Colon (tissue), 2 donors: ENCODE measurements around the gene CLDN18.

Source experiments
- FAIRE-seq: peaks from 2 replicates; lab custom pipeline; 2012; peaks lifted over from hg19 to GRCh38; lab: Jason Lieb, UNC
- donor health status: control.
- donor health status: control.

The CLDN18 gene

DNA sequence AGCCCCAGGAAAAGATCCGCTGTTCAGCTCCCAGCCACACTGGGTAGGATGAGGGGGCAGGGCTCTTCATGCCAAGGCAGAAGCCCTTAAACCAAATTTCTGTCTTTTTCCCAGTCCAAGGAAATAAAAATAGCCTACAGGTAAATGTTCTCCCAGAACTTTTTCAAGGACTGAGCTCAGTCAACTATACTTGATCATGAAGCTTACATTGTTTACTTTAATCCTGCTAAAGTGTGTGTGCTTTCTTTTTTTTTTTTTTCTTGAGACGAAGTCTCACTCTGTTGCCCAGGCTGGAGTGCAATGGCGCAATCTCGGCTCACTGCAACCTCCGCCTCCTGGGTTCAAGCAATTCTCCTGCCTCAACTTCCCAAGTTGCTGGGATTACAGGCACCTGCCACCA is 17.9 kb downstream of the CLDN18 start:
- no peak for FAIRE-seq

DNA sequence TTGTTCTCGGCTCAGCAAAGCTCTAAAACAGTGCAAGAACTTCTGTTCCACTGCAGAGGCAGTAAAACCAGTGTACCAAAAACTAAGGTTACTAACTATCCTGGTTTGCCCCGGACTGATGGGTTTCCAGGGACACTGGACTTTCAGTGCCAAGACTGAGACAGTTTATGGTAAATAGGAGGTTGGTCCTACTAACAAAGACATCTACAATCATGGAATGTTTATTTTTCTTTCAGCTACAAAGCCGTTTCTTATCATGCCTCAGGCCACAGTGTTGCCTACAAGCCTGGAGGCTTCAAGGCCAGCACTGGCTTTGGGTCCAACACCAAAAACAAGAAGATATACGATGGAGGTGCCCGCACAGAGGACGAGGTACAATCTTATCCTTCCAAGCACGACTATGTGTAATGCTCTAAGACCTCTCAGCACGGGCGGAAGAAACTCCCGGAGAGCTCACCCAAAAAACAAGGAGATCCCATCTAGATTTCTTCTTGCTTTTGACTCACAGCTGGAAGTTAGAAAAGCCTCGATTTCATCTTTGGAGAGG is 20.8 kb downstream of the CLDN18 start:
- no peak for FAIRE-seq

DNA sequence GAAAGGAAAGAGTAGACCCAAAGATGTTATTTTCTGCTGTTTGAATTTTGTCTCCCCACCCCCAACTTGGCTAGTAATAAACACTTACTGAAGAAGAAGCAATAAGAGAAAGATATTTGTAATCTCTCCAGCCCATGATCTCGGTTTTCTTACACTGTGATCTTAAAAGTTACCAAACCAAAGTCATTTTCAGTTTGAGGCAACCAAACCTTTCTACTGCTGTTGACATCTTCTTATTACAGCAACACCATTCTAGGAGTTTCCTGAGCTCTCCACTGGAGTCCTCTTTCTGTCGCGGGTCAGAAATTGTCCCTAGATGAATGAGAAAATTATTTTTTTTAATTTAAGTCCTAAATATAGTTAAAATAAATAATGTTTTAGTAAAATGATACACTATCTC is 21.6 kb downstream of the CLDN18 start:
- FAIRE-seq = no peak

DNA sequence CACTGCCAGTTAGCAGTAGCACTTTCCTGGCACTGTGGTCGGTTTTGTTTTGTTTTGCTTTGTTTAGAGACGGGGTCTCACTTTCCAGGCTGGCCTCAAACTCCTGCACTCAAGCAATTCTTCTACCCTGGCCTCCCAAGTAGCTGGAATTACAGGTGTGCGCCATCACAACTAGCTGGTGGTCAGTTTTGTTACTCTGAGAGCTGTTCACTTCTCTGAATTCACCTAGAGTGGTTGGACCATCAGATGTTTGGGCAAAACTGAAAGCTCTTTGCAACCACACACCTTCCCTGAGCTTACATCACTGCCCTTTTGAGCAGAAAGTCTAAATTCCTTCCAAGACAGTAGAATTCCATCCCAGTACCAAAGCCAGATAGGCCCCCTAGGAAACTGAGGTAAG is 22.6 kb downstream of the CLDN18 start:
- FAIRE-seq = no peak

DNA sequence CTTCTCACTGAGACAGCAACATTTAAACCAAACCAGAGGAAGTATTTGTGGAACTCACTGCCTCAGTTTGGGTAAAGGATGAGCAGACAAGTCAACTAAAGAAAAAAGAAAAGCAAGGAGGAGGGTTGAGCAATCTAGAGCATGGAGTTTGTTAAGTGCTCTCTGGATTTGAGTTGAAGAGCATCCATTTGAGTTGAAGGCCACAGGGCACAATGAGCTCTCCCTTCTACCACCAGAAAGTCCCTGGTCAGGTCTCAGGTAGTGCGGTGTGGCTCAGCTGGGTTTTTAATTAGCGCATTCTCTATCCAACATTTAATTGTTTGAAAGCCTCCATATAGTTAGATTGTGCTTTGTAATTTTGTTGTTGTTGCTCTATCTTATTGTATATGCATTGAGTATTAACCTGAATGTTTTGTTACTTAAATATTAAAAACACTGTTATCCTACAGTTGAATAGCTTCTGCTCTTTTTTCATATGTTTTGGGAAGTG is 23.3 kb downstream of the CLDN18 start:
- no peak for FAIRE-seq

DNA sequence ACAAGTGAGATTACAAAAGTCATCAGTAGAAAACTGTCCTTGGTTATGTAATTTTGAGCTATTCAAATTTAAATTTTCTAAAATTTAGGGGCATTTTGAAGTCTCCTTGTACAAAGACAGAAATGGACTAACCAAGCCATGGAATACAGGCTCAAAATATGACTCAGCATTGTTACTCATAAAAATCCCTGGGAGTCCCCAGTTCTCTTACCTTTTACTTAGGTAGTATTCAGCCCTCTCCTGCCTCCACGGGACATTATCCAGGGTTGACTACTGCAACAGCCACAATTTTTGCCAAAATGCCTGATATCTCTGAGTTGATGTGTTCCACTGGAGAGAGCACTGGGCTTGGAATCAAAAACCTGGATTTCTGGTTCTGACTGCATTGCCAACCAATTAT is 25.0 kb downstream of the CLDN18 start:
- no peak for FAIRE-seq

DNA sequence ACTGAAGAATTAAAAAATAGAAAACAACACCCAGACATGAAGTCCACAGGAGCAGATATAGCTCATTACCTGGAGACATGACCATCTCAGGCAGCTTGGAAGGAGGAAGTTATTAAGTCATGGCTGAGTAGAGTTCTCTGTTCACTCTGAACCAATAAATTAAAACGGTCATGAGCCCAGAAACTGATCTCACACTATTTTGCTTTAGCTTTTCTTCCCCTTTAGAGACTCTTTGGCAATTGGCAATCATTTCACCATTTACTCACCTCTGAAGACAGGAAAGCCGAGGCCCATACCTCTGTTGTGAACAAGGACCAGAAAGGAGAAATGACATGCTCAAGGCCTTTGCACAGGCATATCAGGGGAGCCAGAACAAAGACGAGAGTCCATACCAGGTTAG is 26.6 kb downstream of the CLDN18 start:
- FAIRE-seq = no peak

DNA sequence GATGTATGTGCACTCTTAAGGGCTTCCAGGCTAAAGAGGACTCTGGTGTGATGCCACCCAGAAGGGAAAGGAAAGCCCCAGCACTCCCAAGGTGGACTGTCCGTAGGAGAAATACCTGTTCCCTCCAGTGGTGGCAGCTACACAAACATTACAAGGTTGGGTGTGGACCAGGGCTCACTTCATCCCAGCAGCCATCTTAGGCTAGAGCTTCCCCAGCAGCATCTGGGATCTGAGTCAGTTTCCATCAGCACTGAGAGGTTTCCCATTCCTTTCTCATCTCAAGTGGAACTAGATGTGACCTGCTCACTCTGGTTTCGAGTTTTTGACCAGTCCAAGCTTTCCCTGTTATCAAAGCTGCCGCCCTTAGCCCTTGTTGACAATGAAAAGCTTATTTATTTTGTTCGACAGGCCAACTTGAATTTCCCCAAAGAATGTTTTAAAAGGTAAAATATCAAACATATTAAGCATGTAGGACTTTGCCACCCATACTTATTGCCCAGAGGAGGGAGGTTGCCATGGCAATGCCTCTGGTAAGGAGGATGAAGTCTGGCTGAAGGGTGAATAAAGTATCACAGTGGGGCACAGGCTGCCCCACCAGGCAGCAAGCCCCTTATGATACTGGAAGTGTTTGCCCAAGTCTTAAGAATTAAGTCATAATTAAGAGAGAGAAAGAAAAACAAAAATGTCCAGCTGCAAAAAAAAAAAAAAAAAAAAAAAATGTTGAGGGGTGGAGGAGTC is 28.9 kb downstream of the CLDN18 start:
- no peak for FAIRE-seq

DNA sequence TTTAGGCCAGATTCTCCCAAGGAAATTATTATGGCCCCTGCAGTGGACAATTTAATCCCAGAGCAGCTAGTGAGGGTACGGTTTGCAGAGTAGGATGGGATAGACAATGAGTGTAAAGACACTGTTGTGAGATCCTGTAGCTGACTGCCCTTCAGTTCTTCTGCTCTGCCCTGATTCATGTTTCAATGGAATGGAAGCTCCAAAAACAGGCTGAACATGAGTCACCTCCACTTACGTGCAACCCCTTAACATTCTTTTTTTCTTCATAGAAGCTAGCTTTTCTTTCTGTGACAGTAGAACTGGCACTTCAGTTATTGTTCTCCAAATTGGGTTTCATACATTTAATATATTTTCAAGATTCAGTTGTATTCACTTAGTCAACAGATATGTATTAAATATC is 32.1 kb downstream of the CLDN18 start:
- no peak for FAIRE-seq

DNA sequence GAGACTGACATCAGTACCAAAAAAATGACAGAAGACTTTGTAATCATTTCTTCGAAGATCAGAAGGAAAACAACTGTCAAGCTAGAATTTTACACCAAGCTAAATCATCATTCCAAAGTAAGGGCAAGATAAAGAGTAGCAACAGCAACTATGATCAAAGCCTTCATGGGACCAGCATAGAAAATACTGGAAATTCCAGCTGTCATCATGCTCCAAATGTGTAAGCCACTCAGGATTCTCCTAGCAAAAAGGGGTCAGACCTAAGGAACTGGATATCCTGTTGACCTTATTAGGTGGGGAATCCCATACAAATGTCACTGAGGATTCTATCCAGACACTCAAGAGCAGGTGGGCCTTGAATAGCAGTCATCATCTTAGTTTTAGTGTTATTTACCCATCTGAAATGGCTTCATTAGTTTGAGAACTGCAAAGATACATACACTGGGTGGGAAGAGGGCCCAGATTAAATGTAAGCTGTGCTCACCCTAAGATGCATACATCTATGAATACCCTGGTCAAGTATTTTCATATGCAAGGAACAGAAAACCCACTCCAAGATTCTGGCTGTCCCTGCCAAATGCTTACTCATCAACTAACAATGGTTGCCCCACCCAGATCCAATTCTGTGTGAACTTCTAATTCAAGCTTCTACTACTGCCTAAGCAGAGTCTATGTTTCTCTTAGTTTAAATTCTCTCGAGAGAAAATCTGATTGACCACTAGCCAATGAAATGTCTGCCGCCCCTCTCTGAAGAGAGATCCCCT is 33.5 kb downstream of the CLDN18 start:
- no peak for FAIRE-seq

DNA sequence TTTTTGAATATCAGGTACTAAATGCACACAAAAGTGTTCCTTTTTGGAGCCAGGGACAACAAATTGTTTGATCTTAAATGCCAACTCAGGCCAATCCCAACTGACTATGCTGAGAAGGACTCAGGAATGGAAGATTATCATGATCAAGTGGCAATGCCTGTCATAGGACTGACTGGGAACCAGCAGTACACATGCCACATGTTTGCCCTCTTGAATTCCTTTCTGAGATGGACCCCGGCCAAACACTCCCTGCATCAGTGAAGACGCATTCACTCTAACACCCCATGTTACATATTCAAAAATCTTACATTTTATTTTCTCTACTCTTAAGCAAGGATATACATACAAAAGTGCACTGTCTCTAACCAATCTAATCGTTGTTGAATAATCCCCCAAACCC is 36.1 kb downstream of the CLDN18 start:
- no peak for FAIRE-seq

DNA sequence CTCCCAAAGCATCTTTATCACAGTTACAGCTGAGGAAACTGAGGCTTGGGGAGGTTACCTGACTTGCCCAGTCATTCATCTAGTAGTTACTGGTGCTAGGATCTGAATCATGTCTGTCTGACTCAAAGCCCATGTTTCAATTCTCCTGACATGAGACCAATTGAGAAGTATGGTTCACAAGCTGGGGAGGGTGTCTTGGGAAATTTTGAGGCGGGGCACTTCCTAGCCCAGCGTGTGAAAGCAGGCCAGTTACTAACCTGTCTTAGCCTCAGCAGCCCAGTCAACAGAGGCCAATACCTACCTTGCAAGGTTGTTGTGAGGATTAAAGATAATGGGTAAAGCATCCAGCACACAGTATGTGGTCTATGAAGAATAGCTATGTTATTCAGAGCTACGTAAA is 37.0 kb downstream of the CLDN18 start:
- no peak for FAIRE-seq

DNA sequence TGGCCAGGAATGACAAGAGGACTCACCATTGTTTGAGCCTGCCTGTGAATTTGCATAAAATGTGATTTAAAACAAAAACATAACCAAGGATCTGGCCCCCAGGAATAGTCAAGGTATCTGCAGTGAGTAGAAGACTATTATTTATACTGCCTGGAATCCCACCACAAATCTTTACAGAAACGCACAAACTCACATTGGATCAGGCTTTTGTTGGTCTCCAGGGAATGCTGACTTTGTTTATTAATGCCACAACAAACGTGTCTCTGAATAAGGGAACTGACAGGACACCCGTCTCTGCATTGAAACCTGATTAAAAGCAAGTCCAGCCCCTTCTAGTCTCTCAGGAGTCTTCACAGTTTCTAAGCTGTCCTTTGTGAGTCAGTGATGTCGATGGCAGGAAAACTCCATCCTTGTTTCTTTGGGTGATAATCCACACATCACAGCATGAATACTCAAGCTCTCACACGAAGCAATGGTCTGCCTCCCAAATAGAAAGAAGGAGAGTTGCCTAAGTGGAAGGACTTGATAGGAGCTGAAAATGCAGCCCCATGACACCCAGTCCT is 37.7 kb downstream of the CLDN18 start:
- no peak for FAIRE-seq

DNA sequence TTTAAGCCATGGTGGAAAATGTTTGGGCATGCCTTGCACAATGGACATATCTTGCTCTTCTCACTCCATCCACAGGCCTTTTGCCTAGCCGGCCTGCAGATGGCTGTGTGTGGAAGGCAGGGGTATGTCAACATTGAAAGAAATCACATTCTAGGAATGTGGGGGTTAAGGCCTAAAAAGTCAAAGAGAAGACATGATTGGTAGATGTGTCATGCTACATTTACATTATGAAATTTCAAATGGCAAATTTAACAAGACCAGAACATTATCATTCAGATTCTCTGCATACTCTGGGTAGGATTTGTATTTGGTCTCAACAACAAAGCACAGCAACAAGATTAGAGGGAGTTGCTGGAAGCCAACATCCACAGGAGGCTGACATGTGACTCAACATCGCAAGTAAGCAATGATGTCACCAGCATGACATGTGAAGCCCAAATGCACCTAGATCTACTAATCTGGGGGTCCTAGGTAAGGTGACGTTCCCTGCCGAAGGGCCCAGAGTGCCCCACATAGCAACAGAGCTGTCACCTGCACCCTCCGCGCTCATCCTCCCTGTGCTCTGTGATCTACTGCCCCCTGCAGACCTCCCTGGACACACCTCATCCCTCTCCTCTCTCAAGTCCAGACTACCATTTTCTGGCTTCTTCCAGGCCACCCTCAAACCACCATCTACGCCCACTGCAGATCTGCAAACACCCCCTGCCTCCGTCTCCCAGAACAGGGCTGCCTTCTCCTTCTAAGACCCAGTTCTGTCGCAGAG is 39.4 kb downstream of the CLDN18 start:
- no peak for FAIRE-seq

DNA sequence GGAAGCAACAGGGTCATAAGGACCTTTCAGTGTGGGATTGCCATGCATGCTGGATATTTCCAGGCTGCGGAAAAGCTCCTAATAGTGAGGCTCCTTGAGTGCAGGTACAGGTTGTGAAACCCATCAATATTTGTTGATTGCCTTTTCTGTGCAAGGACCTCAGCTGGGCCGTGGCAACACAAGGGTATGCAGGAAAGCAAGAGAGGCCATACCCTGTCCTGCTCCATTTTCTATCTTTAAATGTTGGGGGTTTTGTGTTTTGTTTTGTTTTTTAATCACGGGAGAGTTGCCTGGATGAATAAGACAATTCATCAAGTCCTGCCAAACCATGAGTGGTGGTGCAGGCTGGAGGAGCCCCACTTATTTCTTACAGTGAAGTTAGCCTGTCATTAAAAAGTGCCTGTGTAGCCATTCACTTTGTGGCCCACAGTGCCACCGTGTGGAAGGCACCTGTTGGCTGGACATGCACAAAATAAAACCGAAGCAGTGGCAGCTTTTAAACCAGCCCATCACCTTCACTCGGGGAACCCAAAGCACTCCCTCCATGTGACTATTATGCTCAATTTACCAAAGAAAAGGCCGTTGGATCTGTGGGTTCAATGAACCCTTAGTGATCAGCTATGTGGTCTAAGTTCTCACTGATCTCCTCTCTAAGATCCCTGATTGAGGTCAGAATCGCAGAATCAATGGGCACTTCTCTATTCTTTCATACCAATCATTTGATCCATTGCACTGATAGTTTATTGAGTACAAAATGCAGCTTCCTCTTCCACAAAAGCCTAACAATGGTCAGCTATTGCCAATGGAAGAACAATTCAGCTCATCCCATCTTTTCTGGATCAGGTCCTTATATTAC is 42.2 kb downstream of the CLDN18 start:
- no peak for FAIRE-seq

DNA sequence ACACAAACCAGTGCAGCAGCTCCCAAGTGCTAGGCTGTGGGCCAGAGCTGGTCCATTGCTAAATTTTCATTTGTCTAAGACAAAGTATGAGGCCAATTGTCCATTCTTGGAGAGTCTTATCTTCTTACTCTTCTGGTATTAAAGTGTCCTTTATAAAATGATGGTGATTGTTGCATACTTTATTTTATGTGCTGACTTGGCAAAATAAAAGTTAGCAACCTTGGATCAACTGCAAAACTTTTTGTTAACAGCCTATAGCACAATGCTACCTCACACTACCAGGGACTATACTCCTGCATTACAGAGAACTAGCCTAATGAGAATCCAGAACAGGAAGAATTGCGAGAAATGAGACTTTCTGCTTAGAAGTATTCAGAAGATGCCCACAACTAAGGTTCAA is 44.1 kb downstream of the CLDN18 start:
- no peak for FAIRE-seq

DNA sequence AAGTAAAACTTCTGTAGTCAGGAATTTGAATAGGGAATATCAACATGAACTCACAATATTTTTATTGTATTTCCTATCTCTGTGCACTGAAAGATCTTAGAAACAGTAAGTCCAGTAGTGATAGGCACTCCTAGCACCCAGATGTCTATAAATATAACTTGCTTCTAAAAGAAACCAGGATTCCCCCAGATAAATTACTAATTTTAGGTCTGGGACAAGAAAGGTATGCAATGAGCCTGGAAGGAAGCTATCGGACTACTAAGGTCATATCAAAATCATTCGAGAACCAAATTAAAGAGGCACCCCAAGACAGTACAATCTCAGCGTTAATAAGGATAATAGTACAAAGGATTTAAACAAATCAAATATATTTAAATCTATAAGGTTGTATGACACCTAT is 47.4 kb downstream of the CLDN18 start:
- no peak for FAIRE-seq

DNA sequence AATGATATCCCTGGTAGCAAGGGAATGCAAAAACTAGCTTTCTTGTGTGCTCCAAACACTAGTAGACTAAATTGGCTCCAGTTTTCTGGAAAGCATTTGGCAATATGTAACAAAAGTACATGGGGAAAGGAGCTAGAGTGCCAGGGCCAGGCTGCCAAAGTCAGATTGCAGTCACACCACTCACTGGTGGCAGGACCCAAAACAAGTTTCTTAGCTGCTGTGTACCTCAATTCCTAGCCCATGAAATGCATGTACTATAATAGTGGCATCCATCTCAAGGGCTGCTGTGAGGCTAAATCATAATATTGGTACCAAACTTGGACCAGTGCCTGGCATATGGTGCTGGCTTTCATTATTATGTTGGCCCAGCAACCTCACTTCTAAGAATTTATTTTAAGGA is 49.3 kb downstream of the CLDN18 start:
- FAIRE-seq = no peak

DNA sequence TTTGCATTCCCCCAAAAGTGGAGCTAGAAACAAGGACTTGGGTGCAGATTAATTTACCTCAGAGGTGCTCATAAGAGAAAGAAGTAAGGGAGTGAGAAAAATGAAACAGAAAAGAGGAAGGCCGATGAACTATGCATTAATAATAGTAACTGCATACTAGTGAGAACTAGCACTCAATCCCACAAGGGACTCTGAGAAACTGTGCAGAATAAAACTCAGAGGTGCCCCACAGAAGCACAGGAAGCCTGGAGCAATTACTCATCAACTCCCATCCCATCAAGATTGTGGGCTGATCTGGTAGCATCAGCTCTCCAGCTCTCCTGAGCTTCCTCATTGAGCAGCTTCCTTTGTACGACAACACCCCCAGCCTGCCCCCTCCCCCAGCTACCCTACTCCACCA is 50.8 kb downstream of the CLDN18 start:
- no peak for FAIRE-seq

DNA sequence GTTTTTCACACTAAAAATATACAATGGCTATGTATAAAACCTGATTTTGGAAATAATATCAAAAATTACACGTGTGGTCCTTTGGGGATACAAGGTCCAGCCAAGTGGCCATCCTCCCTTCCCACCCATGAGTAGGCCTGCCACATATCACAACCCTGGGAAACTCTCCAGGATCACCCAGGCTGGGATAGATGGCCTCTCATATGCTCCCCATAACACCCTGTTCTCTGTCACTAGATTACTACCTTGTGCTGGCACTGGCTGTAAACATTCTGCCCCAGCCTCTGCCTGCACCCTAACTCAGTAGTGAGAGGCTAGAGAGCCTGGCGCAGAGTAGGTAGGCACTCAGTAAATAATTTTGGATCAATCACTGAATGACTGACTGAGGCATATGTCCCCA is 52.1 kb downstream of the CLDN18 start:
- no peak for FAIRE-seq

DNA sequence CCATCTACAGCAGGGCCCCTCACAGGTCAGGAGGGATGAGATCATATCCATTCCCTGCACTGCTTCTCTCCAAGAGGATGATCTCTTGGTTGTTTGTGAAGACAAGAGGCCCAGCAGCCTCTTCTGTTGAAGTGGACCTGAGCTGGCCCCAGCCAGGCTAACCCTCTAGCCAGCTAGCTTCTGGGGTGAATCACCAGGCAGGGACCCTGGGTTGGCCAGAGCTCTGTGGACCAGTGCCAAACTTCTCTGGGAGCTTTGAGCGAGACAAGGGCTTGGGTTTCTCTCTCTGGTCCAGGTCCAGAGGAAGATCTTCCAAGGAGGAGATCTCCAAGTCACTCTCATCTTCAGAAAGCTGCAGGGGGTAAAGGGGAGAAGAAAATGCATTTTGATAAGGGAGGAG is 52.7 kb downstream of the CLDN18 start:
- no peak for FAIRE-seq
